Type B pancreatic cell (in vitro differentiated cells): Measurements from ENCODE around the gene EMP1. TPM values are rescaled to one million over a fixed set of nuclear protein-coding genes. Genes with fewer than 3 reads are reported as not detected.

Experiments used
- DNase-seq: peaks from one replicate; pipeline ENCODE4 v3.0.0; 2021; ENCODE audit warnings: mixed read lengths; ENCODE audit not compliant: unreplicated experiment; ENCODE audit errors: extremely low spot score
- H3K27ac Mint-ChIP-seq: 2 replicates; pipeline ENCODE4 v1.8.0; 2021; ENCODE audit warnings: mild to moderate bottlenecking, mixed read lengths
- H3K27me3 Mint-ChIP-seq: 2 replicates; pipeline ENCODE4 v1.8.0; 2021; ENCODE audit warnings: mixed read lengths
- H3K36me3 Mint-ChIP-seq: 2 replicates; pipeline ENCODE4 v1.8.0; 2021; ENCODE audit warnings: mixed read lengths
- H3K4me1 Mint-ChIP-seq: one replicate; pipeline ENCODE4 v1.8.0; 2021; ENCODE audit warnings: mixed read lengths; ENCODE audit not compliant: unreplicated experiment
- H3K4me3 Mint-ChIP-seq: 2 replicates; pipeline ENCODE4 v1.8.0; 2021; ENCODE audit warnings: mild to moderate bottlenecking, mixed read lengths
- H3K9me3 Mint-ChIP-seq: 2 replicates; pipeline ENCODE4 v1.8.0; 2021; ENCODE audit warnings: mixed read lengths
- CTCF ChIP-seq: fragments of 200-600 bp; sonication (generic); conservative IDR thresholded peaks from 2 replicates; pipeline ENCODE4 v1.5.0; 2021; ENCODE audit warnings: antibody characterized with exemption, mild to moderate bottlenecking
- total RNA-seq: library from RNA; stranded (reverse); gene quantifications from 2 replicates; pipeline ENCODE4 v1.2.1, GENCODE V29; 2021; ENCODE audit warnings: low replicate concordance

Gene EMP1
- total RNA-seq, 1 donor from 2014 or later = 340 TPM

GRCh38 chr12:13194401-13195110 lies 2.0 kb upstream of the EMP1 start:
- H3K4me3 Mint-ChIP-seq = peak overlapping the region; percentile 71
- H3K36me3 Mint-ChIP-seq = peaks cover 10% of the 10 kb centered on the region
- peak overlapping the region; percentile 99 for H3K27ac Mint-ChIP-seq
- H3K4me1 Mint-ChIP-seq = peaks cover 44% of the 10 kb centered on the region
- H3K9me3 Mint-ChIP-seq = peaks cover 4% of the 10 kb centered on the region
- no peak for TF ChIP-seq CTCF
- no peaks in the 10 kb centered on the region for H3K27me3 Mint-ChIP-seq
- no peak for DNase-seq

- Mint-ChIP-seq H3K36me3 (peaks cover 16% of the 10 kb centered on the region), H3K4me1 (peaks cover 44% of the 10 kb centered on the region), H3K27ac (peak overlapping the region; percentile 99), H3K27me3 (no peaks in the 10 kb centered on the region), H3K4me3 (peak overlapping the region; percentile 88), H3K9me3 (peaks cover 4% of the 10 kb centered on the region)
- TF ChIP-seq CTCF = no peak
- no peak for DNase-seq
Observed at GRCh38 chr12:13195250-13195649, 1.3 kb upstream of the EMP1 start.

- no peaks in the 10 kb centered on the region for H3K27me3 Mint-ChIP-seq
- H3K4me3 Mint-ChIP-seq = peak overlapping the region; percentile 88
- DNase-seq = no peak
- peaks cover 4% of the 10 kb centered on the region for H3K9me3 Mint-ChIP-seq
- peaks cover 22% of the 10 kb centered on the region for H3K36me3 Mint-ChIP-seq
- TF ChIP-seq CTCF = no peak
- peaks cover 44% of the 10 kb centered on the region for H3K4me1 Mint-ChIP-seq
- H3K27ac Mint-ChIP-seq = peak overlapping the region; percentile 99
Observed at GRCh38 chr12:13195785-13196129, 769 bp upstream of the EMP1 start.

GRCh38 chr12:13197032-13197431 lies 506 bp downstream of the EMP1 start:
- H3K27me3 Mint-ChIP-seq = peaks cover 7% of the 10 kb centered on the region
- H3K9me3 Mint-ChIP-seq = peaks cover 5% of the 10 kb centered on the region
- peak overlapping the region; percentile 88 for H3K4me3 Mint-ChIP-seq
- H3K27ac Mint-ChIP-seq = peak overlapping the region; percentile 99
- DNase-seq = no peak
- peaks cover 46% of the 10 kb centered on the region for H3K4me1 Mint-ChIP-seq
- H3K36me3 Mint-ChIP-seq = peaks cover 31% of the 10 kb centered on the region
- TF ChIP-seq CTCF = no peak

- TF ChIP-seq CTCF = no peak
- H3K36me3 Mint-ChIP-seq = peaks cover 37% of the 10 kb centered on the region
- H3K27me3 Mint-ChIP-seq = peaks cover 13% of the 10 kb centered on the region
- peaks cover 5% of the 10 kb centered on the region for H3K9me3 Mint-ChIP-seq
- peaks cover 46% of the 10 kb centered on the region for H3K4me1 Mint-ChIP-seq
- peak overlapping the region; percentile 99 for H3K27ac Mint-ChIP-seq
- no peak for DNase-seq
- peak overlapping the region; percentile 88 for H3K4me3 Mint-ChIP-seq
Observed at GRCh38 chr12:13197526-13198143, 1.1 kb downstream of the EMP1 start.
